GM15510 (cell line): ENCODE data around the gene IL17RB.
A peak's percentile ranks its signal among the peaks of the same experiment; 100 is the strongest.

Experiments used
- POLR2A ChIP-seq: IDR thresholded peaks from 3 replicates; pipeline ENCODE4 v1.6.1; 2011; ENCODE audit warnings: borderline replicate concordance; ENCODE audit not compliant: insufficient read length; ENCODE audit errors: extremely low read depth

Gene IL17RB

DNA sequence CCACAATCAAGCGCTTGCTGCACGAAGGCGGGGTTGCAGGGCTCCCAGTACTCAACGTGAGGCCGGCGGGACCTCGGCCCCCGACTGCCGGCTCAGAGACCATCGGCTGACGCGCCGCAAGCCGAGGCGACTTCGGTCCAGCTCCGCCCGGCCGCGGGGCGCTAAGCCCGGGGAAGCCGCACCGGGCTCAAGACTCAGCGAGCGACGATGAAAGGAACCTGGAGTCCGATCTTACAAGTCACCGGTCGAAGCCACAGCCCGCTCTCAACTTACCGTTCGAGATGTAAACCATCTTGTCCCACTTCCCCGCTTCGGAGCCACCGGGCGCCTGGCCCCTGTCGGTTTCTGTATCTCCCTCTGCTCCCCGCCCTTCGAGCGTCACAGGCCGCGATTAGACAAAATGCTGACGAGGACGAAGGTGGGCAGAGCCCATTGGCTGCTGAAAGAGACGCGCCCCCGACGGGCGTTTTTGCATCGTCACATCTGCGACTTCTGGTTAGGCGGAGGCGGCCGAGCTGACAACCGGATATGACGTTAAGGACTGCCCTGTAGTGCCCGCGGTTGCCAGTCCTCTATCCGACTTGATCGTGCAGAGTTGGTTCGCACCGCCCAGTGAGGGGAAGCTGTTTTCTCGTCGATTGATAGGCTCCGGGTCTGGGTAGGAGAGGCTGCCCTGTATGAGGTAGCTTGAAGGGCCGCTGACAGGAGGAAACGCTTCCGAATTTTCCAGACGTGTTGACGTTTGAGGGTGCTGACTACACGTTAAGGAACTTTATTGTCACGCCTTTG, 45.3 kb downstream of the IL17RB start, which contains the start of gene SELENOK:
Gene SELENOK (minus strand): TSS at position 363 of the 789 bp plus-strand sequence.
- peak; percentile 90 for TF ChIP-seq POLR2A

DNA sequence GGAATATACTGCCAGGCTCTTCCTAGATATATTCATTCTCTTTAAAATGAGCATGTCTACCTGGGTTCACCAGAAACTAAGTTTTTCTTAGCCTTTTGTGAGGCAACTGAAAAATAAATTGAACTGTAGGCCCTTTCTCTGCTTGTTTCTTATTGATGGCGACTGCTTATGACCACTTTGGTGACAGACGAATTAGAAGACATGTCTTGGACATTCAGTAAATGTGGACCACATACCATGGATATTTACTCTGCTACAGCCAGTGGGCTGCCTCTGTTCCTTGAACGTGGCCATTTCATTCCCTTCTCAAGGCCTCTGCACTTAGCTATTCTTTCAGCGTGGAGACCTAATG, 45.9 kb downstream of the IL17RB start:
- no peak for TF ChIP-seq POLR2A

DNA sequence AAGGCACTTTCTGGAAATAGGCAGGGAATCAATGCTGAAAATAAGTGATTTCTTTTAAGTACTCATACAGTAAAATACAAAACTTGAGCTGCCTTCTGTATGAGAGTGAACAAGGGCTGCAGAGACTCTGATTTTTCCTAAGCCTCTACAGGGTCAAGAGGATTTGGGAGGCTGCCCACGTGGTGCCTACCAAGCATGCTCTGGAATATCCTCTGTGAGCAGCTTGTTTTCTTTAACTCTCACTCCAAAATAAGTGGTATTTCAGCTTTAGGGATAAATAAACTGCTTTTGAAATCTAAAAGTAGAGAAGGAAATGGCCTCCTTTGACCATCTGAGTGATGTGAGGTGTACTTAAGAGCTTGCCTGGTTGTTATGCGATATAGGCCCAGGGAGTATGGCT, 53.4 kb downstream of the IL17RB start:
- no peak for TF ChIP-seq POLR2A

DNA sequence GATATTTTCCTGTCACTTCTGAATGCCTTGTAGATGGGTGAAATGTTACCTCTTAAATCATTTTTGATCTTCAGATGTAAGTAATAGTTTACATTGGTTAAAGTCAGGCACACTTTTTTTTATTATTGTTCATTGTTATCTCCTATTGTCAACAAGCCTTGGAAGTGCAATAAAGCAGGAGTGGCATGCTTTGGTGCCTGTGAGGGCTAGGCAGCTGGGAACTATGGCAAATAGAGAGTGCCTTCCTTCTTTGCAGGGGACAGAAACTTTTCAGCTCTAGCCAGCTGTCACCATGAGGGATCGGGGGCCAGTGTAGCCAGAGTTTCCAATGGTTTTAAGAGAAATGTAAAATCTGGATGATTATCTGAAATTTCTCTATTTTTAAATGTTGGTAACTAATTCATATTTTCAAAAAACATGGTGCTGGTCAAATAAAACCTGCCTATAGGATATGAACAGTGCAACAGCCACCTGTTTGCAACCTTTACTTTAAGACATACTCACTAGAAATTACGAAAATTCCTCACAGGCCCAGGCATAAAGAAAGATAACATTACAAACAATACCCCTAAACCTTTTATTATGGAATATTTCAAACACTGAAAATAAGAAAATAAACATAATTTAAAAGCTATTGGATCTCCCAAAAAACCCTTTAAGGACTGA, 54.4 kb downstream of the IL17RB start:
- TF ChIP-seq POLR2A: no peak

DNA sequence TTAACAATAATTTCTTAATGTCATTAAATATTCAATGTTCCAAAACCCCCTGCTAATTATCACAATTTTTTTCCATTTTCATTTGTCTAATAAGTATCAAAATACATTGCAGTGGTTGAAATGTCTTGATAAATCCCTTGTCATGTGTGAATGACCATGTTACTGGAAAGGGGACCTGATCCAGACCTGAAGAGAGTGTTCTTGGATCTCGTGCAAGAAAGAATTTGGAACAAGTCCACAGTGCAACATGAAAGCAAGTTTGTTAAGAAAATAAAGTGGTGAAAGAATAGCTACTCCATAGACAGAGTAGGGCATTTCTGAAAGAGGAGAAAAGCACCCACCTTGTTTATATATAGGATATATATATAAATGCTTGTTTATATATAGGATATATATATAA, 55.7 kb downstream of the IL17RB start:
- no peak for TF ChIP-seq POLR2A

DNA sequence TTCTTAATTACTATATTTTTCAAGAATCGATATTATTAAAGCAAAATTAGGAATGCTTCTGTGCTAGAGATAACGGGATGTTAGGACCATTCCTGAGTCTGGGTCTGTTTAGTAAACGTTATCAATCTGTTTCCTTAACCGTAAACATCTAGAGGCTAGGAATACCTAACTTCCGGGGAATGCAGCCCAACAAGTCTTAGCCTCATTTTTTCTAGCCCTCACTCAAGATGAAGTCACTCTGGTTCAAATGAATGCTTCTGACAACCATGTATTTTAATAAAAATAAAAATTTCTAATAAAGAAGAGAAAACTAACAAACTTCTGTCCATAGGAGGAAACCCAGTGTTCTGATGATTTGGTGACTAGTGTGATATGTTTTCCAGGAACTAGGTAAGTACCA, 56.3 kb downstream of the IL17RB start:
- TF ChIP-seq POLR2A: no peak

DNA sequence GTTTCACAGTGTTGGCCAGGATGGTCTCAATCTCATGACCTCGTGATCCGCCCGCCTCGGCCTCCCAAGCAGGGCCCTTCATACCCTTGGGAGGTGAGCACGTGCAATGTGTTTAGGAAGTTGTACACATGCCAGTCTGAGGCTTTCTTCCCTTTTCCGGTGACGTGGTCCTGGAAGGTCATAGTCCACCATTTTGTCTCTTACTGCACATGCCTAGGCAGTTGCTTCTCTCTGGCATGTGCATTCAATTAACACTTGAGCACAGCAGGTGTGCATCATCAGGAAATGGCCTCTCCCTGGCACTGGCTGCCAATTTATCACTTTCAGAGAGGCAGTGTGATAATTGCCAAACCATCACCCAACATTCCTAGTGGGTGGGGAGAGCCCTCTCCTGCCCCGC, 67.0 kb downstream of the IL17RB start:
- no peak for TF ChIP-seq POLR2A
